Measurements from ENCODE around the gene RERG.

DNA sequence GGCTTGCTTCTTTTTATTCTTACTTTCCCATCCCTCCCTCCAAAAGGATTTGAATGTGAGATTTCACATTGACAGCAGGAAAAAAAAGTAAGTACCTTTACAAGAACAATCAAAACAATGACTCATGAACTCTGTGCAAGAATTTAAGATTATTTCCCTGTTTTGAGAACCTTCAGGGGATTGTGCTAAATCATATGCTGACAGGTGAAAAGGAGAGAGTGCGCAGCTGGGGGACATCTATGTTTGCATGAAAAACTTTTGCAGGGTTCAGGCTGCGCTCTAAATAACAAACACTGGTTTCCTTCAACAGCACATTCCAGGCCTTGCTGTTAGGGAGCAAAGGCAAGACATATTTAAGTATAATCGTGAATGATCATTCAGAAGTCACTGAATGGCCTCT lies 27.3 kb downstream of the RERG start:
- TF ChIP-seq EZH2phosphoT487 (conservative IDR thresholded peaks at IDR 0.05; ENCODE audit: low read length), result no peak
- TF ChIP-seq, protein P1, sequence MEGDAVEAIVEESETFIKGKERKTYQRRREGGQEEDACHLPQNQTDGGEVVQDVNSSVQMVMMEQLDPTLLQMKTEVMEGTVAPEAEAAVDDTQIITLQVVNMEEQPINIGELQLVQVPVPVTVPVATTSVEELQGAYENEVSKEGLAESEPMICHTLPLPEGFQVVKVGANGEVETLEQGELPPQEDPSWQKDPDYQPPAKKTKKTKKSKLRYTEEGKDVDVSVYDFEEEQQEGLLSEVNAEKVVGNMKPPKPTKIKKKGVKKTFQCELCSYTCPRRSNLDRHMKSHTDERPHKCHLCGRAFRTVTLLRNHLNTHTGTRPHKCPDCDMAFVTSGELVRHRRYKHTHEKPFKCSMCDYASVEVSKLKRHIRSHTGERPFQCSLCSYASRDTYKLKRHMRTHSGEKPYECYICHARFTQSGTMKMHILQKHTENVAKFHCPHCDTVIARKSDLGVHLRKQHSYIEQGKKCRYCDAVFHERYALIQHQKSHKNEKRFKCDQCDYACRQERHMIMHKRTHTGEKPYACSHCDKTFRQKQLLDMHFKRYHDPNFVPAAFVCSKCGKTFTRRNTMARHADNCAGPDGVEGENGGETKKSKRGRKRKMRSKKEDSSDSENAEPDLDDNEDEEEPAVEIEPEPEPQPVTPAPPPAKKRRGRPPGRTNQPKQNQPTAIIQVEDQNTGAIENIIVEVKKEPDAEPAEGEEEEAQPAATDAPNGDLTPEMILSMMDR (IDR thresholded peaks at IDR 0.05; ENCODE audit: insufficient read depth, low read length, poor library complexity, severe bottlenecking), result no peak

Measured in SU-DHL-6 (cell line).